GM12878 (cell line): ENCODE results near the gene LRRC45. TPM values are rescaled to one million over a fixed set of nuclear protein-coding genes. Genes with fewer than 3 reads are reported as not detected.

ENCODE experiments used
- ATAC-seq: fragments of 200-7000 bp; cut with Tn5 transposase; 3 replicates; pipeline ENCODE4 v1.9.1; 2020; ENCODE audit warnings: mild to moderate bottlenecking, moderate library complexity
- BruUV-seq: library from RNA; stranded (reverse); fragments of 400-500 nt; replicated peaks from 2 replicates; lab custom pipeline; 2021; lab: Mats Ljungman, UMichigan
- CTCF ChIA-PET: fragments of 300-600 bp; sonication (Branson Sonifier 250); formaldehyde crosslinking; extraction: SDS; loops from one replicate; lab custom pipeline; 2021; ENCODE audit warnings: inconsistent platforms; lab: Yijun Ruan, JAX
- POLR2A ChIA-PET: fragments of 350-600 bp; formaldehyde crosslinking; extraction: SDS; loops from one replicate; lab custom pipeline; 2021; ENCODE audit warnings: inconsistent platforms; lab: Charles Lee
- RAD21 ChIA-PET: fragments of 300-600 bp; sonication (Branson Sonifier 250); formaldehyde crosslinking; loops from one replicate; lab custom pipeline; 2023; ENCODE audit warnings: antibody characterized with exemption; ENCODE audit not compliant: unreplicated experiment; lab: Charles Lee
- SMC1A ChIA-PET: fragments of 300-600 bp; sonication (Branson Sonifier 250); formaldehyde crosslinking; loops from one replicate; lab custom pipeline; 2023; ENCODE audit not compliant: unreplicated experiment, uncharacterized antibody; lab: Charles Lee
- DNase-seq: peaks from one replicate; pipeline ENCODE4 v3.0.0-alpha.2; 2011; ENCODE audit warnings: low read depth, low spot score
- FAIRE-seq: peaks from 3 replicates; lab custom pipeline; 2011; peaks lifted over from hg19 to GRCh38; lab: Jason Lieb, UNC
- H2AFZ ChIP-seq: 2 replicates; pipeline ENCODE4 v1.6.0; 2011; ENCODE audit warnings: low read depth, low read length, control low read depth; ENCODE audit not compliant: control insufficient read depth
- H3K27ac ChIP-seq: 2 replicates; pipeline ENCODE4 v1.5.1; 2011; ENCODE audit warnings: control low read depth; ENCODE audit not compliant: control insufficient read depth, insufficient read depth
- H3K27me3 ChIP-seq, 2 experiments: replicated peaks in 1 of 2; 2 replicates each; pipeline versions ENCODE4 v1.6.0 to v1.6.1; 2011; ENCODE audit warnings: low read length in 1 of 2; ENCODE audit not compliant: control insufficient read depth in 2 of 2, insufficient read depth in 2 of 2
- H3K36me3 ChIP-seq, 2 experiments: 2 replicates each; pipeline ENCODE4 v1.5.1; 2011; ENCODE audit warnings: low read length in 1 of 2; ENCODE audit not compliant: control insufficient read depth in 2 of 2, insufficient read depth in 2 of 2
- H3K4me1 ChIP-seq: 2 replicates; pipeline ENCODE4 v1.6.1; 2011; ENCODE audit warnings: mild to moderate bottlenecking, low read length, moderate library complexity, mixed read lengths; ENCODE audit not compliant: control insufficient read depth, insufficient read depth
- H3K4me2 ChIP-seq: 2 replicates; pipeline ENCODE4 v1.6.0; 2011; ENCODE audit warnings: control low read depth; ENCODE audit not compliant: control insufficient read depth, insufficient read depth
- H3K4me3 ChIP-seq: fragments of 200-600 bp; sonication (generic); 2 replicates; pipeline ENCODE4 v1.5.1; 2016
- H3K79me2 ChIP-seq: 2 replicates; pipeline ENCODE4 v1.6.0; 2011; ENCODE audit warnings: low read length; ENCODE audit not compliant: control insufficient read depth, insufficient read depth
- H3K9ac ChIP-seq: 2 replicates; pipeline ENCODE4 v1.8.0; 2011; ENCODE audit warnings: low read length, control low read depth, mixed read lengths; ENCODE audit not compliant: control insufficient read depth, insufficient read depth
- H3K9me3 ChIP-seq: replicated peaks from 3 replicates; pipeline ENCODE4 v1.5.1; 2011; ENCODE audit warnings: mild to moderate bottlenecking, low read length; ENCODE audit not compliant: control insufficient read depth, insufficient read depth
- H4K20me1 ChIP-seq: 2 replicates; pipeline ENCODE4 v1.6.0; 2011; ENCODE audit not compliant: control insufficient read depth, insufficient read depth
- MTA3 ChIP-seq: IDR thresholded peaks from 2 replicates; pipeline ENCODE4 v1.6.1; 2012; ENCODE audit warnings: low read length, inconsistent platforms, borderline replicate concordance
- PAX8 ChIP-seq: fragments of 450-650 bp; IDR thresholded peaks from 2 replicates; pipeline ENCODE4 v1.6.1; 2017; ENCODE audit warnings: mild to moderate bottlenecking, moderate library complexity
- POLR2A ChIP-seq: IDR thresholded peaks from 2 replicates; pipeline ENCODE4 v1.6.1; 2011; ENCODE audit warnings: low read depth, mild to moderate bottlenecking, low read length
- WGBS: methylation state at CpG from one replicate; pipeline ENCODE4 v1.1.6; 2016; ENCODE audit warnings: low lambda C conversion rate; ENCODE audit not compliant: insufficient replicate concordance, insufficient coverage; ENCODE audit errors: missing lambda C conversion rate; 5-methylcytosine and 5-hydroxymethylcytosine counted together
- in situ Hi-C: fragments of 300-500 bp; cut with MboI; formaldehyde crosslinking; loops from 9 replicates; pipeline ENCODE4 v1.14.3; 2018; ENCODE audit warnings: mixed read lengths
- intact Hi-C: fragments of 100-400 bp; cut with micrococcal nuclease; formaldehyde crosslinking; loops from one replicate; pipeline ENCODE4 v1.14.2; 2022; ENCODE audit not compliant: unreplicated experiment
- polyA plus RNA-seq, 11 experiments: library from polyadenylated mRNA; depleted of rRNA in 4 of 11; unstranded in 6 of 11; stranded (reverse) in 5 of 11; fragments of >200 nt; fragmentation: Nextera tagmentation in 4 of 11; fragmentation: Illumina TruSeq in 1 of 11; extraction: Ambion mirVana in 4 of 11; extraction: Trizol in 1 of 11; gene quantifications; 1 replicate in 1 of 11; 2 replicates in 10 of 11; pipeline versions ENCODE4 v1.2.1 to v1.2.3, GENCODE V29; 2011 to 2016; ENCODE audit warnings: inconsistent platforms in 2 of 11, missing spikeins in 2 of 11, low read depth in 1 of 11
- total RNA-seq, 4 experiments: library from RNA; depleted of rRNA in 3 of 4; stranded (reverse); fragments of >200 nt in 3 of 4; fragmentation: Illumina TruSeq in 1 of 4; extraction: Trizol in 1 of 4; gene quantifications; 2 replicates each; pipeline versions ENCODE4 v1.2.1 to v1.2.3, GENCODE V29; 2013 to 2021
- TF ChIP-seq, protein P1 (sequence below): fragments of 450-650 bp; IDR thresholded peaks from 2 replicates; pipeline ENCODE4 v1.6.1; 2017; ENCODE audit warnings: low read depth, mild to moderate bottlenecking, moderate library complexity

Gene LRRC45
- total and polyA plus RNA-seq, 10 of the 15 experiments (the other 5 are each of a cell fraction or from before 2014, with no cell fraction given) = 0.03 to 27.7 (median 10.4) TPM

GRCh38 chr17:81977211-81977808 is 45.8 kb upstream of the LRRC45 start, which contains the start of gene ASPSCR1 (continued):
- TF ChIP-seq, protein P1, sequence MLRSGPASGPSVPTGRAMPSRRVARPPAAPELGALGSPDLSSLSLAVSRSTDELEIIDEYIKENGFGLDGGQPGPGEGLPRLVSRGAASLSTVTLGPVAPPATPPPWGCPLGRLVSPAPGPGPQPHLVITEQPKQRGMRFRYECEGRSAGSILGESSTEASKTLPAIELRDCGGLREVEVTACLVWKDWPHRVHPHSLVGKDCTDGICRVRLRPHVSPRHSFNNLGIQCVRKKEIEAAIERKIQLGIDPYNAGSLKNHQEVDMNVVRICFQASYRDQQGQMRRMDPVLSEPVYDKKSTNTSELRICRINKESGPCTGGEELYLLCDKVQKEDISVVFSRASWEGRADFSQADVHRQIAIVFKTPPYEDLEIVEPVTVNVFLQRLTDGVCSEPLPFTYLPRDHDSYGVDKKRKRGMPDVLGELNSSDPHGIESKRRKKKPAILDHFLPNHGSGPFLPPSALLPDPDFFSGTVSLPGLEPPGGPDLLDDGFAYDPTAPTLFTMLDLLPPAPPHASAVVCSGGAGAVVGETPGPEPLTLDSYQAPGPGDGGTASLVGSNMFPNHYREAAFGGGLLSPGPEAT = no peak
- no peak for TF ChIP-seq MTA3

- Histone ChIP-seq H3K4me3 (peak overlapping the region; percentile 87), H3K9ac (no peak overlapping the region; the same call in 1 of the 2 replicates), H3K27me3 (no peaks in the 10 kb centered on the region), H3K79me2 (no peaks in the 10 kb centered on the region; the same call in 1 of the 2 replicates), H4K20me1 (no peaks in the 10 kb centered on the region), H3K4me2 (peak overlapping the region; percentile 91), H2AFZ (no peak overlapping the region), H3K27ac (no peak overlapping the region), H3K9me3 (no peaks in the 10 kb centered on the region), H3K36me3 (no peaks in the 10 kb centered on the region; a peak in 1 of 4 replicates), H3K4me1 (peaks cover 14% of the 10 kb centered on the region)
- TSS peak; percentile 52 for BruUV-seq
- DNase-seq (no peak), FAIRE-seq (no peak), ATAC-seq (no peak)
- intact Hi-C loops = no loop called here
- in situ Hi-C loops = no loop called here
- 92% methylated on average over 27 of the region's 27 CpGs for WGBS
- POLR2A ChIA-PET = no interaction called here
- CTCF ChIA-PET = no interaction called here
- SMC1A ChIA-PET = no interaction called here
- peak; percentile 21; the same call in 1 of the 2 replicates for TF ChIP-seq POLR2A
- no peak for TF ChIP-seq PAX8
- RAD21 ChIA-PET = interaction anchor here (1.6 kb wide), 1 partner anchor 19 kb away, joined by 4 read pairs; no protein-coding TSS in a partner anchor
Observed at GRCh38 chr17:81978524-81979298, 44.4 kb upstream of the LRRC45 start.
